Stomach smooth muscle (tissue), 2 donors: ENCODE data around the gene CELA2A.
A peak's percentile ranks its signal among the peaks of the same experiment; 100 is the strongest.
"Not testable (repeated sequence)": the region's sequence is repeated elsewhere in the genome, so short reads cannot be mapped to it uniquely, and the experiment has no call there.

Experiments used
- H3K27ac ChIP-seq: one replicate; pipeline ENCODE4 v1.7.0; 2013; ENCODE audit warnings: mild to moderate bottlenecking, low read length, inconsistent platforms
- H3K27me3 ChIP-seq, 2 donors: one replicate each; pipeline ENCODE4 v1.7.0; 2013; ENCODE audit warnings: low read length in 2 of 2; ENCODE audit not compliant: insufficient read depth in 2 of 2, control insufficient read depth in 1 of 2
- H3K36me3 ChIP-seq, 2 donors: one replicate each; pipeline ENCODE4 v1.7.0; 2013; ENCODE audit warnings: low read length in 2 of 2; ENCODE audit not compliant: control insufficient read depth in 2 of 2, insufficient read depth in 2 of 2
- H3K4me1 ChIP-seq: one replicate; pipeline ENCODE4 v1.7.0; 2013; ENCODE audit warnings: low read length; ENCODE audit not compliant: control insufficient read depth, insufficient read depth
- H3K4me3 ChIP-seq, 2 donors: one replicate each; pipeline ENCODE4 v1.7.0; 2013; ENCODE audit warnings: low read length in 2 of 2
- H3K9ac ChIP-seq, 2 donors: one replicate each; pipeline ENCODE4 v1.7.0; 2013; ENCODE audit warnings: low read length in 2 of 2, mild to moderate bottlenecking in 1 of 2
- H3K9me3 ChIP-seq, 2 donors: one replicate each; pipeline ENCODE4 v1.7.0; 2013; ENCODE audit warnings: low read length in 2 of 2; ENCODE audit not compliant: control insufficient read depth in 2 of 2
- donor health status: healthy.
- donor health status: Pancreatic carcinoma.

CELA2A gene

GRCh38 chr1:15469361-15469760, 12.8 kb downstream of the CELA2A start:
- Histone ChIP-seq H3K36me3 (no peaks in the 10 kb centered on the region), H3K27ac (peak overlapping the region; percentile 18), H3K27me3 (no peaks in the 10 kb centered on the region), H3K4me1 (peaks cover 11% of the 10 kb centered on the region), H3K9me3 (no peaks in the 10 kb centered on the region), H3K9ac (no peak overlapping the region), H3K4me3 (no peak overlapping the region)

GRCh38 chr1:15469821-15470448, 13.4 kb downstream of the CELA2A start:
- H3K27me3 ChIP-seq, H3K36me3 ChIP-seq, H3K9ac ChIP-seq, H3K9me3 ChIP-seq, H3K4me3 ChIP-seq: not testable (repeated sequence)
- Histone ChIP-seq H3K27ac (peak overlapping the region; percentile 18), H3K4me1 (peaks cover 11% of the 10 kb centered on the region)

GRCh38 chr1:15471067-15471466, 14.5 kb downstream of the CELA2A start:
- H3K4me1 ChIP-seq: peaks cover 11% of the 10 kb centered on the region
- H3K27ac ChIP-seq, H3K4me3 ChIP-seq, H3K36me3 ChIP-seq, H3K27me3 ChIP-seq, H3K9ac ChIP-seq, H3K9me3 ChIP-seq: not testable (repeated sequence)

- H3K4me3 ChIP-seq, H3K9ac ChIP-seq, H3K27ac ChIP-seq, H3K27me3 ChIP-seq, H3K9me3 ChIP-seq, H3K36me3 ChIP-seq: not testable (repeated sequence)
- H3K4me1 ChIP-seq: peaks cover 11% of the 10 kb centered on the region
Observed at GRCh38 chr1:15471723-15472122, 15.2 kb downstream of the CELA2A start.

- Histone ChIP-seq H3K9me3 (no peaks in the 10 kb centered on the region), H3K27ac (no peak overlapping the region), H3K36me3 (no peaks in the 10 kb centered on the region), H3K4me1 (peaks cover 11% of the 10 kb centered on the region), H3K9ac (no peak overlapping the region), H3K4me3 (no peak overlapping the region), H3K27me3 (no peaks in the 10 kb centered on the region)
Observed at GRCh38 chr1:15472587-15472986, 16.1 kb downstream of the CELA2A start.

- no peak within 1 kb of the TSS for H3K27ac ChIP-seq
- no peaks in the 10 kb centered on the region for H3K27me3 ChIP-seq
- no peak within 1 kb of the TSS for H3K4me3 ChIP-seq
- H3K4me1 ChIP-seq: no peaks in the 10 kb centered on the region
- H3K9ac ChIP-seq: no peak within 1 kb of the TSS
- no peaks in the 10 kb centered on the region for H3K9me3 ChIP-seq
- H3K36me3 ChIP-seq: no peaks in the 10 kb centered on the region
Observed at GRCh38 chr1:15475752-15476314, 19.3 kb downstream of the CELA2A start, which contains the start of gene CELA2B. CELA2B (plus strand) TSS chr1:15476104; CDS start chr1:15476126, 22 bp downstream.

- Histone ChIP-seq H3K9ac (no peak overlapping the region), H3K9me3 (no peaks in the 10 kb centered on the region), H3K27me3 (no peaks in the 10 kb centered on the region), H3K4me3 (no peak overlapping the region), H3K27ac (no peak overlapping the region), H3K4me1 (no peaks in the 10 kb centered on the region), H3K36me3 (no peaks in the 10 kb centered on the region)
Observed at GRCh38 chr1:15476927-15477326, 20.4 kb downstream of the CELA2A start.

- Histone ChIP-seq H3K9me3 (no peaks in the 10 kb centered on the region), H3K4me1 (no peaks in the 10 kb centered on the region), H3K4me3 (no peak overlapping the region), H3K27ac (no peak overlapping the region), H3K27me3 (no peaks in the 10 kb centered on the region), H3K9ac (no peak overlapping the region), H3K36me3 (no peaks in the 10 kb centered on the region)
Observed at GRCh38 chr1:15477646-15478212, 21.2 kb downstream of the CELA2A start.

GRCh38 chr1:15479654-15480347, 23.3 kb downstream of the CELA2A start:
- H3K27me3 ChIP-seq: no peaks in the 10 kb centered on the region
- H3K9ac ChIP-seq: no peak overlapping the region
- no peak overlapping the region for H3K27ac ChIP-seq
- no peaks in the 10 kb centered on the region for H3K9me3 ChIP-seq
- no peaks in the 10 kb centered on the region for H3K4me1 ChIP-seq
- H3K36me3 ChIP-seq: no peaks in the 10 kb centered on the region
- H3K4me3 ChIP-seq: no peak overlapping the region

GRCh38 chr1:15482455-15482854, 25.9 kb downstream of the CELA2A start:
- not testable (repeated sequence) for H3K9ac ChIP-seq, H3K4me1 ChIP-seq, H3K27ac ChIP-seq, H3K9me3 ChIP-seq, H3K4me3 ChIP-seq, H3K27me3 ChIP-seq, H3K36me3 ChIP-seq
